ENCODE measurements around the gene DNAJC8.

DNA sequence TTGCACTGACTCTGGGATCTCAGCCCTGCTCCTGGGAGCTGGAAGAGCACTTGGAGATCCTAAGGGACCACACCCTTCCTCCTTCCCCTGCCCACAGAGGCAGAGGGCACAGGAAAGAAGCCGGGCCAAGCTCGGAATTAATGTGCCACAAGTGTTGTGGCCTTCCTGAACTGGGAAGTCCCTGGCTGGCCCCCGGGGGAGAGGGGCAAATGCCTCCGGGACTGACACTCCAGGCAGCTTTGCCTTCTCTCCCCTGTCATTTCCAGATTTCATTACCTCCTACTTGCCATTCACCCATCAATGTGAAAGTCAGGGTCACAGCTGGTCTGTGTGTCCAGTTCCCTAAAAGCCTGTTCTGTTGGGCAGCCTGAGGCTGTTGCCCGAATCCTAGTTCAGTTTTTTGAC, 48.1 kb upstream of the DNAJC8 start:
- TF ChIP-seq POLR2A (IDR thresholded peaks at IDR 0.05; ENCODE audit: low read depth, low read length) (no peak), POLR2AphosphoS5 (IDR thresholded peaks at IDR 0.05; ENCODE audit: low read depth, low read length) (no peak), SPI1 (IDR thresholded peaks at IDR 0.05; ENCODE audit: low read depth, low read length) (no peak)

Data from GM12891 (cell line).